Dorsolateral prefrontal cortex (tissue), 118 donors: Measurements from ENCODE around the gene OR5AP2. TPM values are rescaled to one million over a fixed set of nuclear protein-coding genes. Genes with fewer than 3 reads are reported as not detected.

ENCODE experiments used
- total RNA-seq, 120 experiments: library from RNA; stranded (reverse); gene quantifications; one replicate each; pipeline versions ENCODE4 v1.2.3 to v1.2.4, GENCODE V29; 2022

The OR5AP2 gene
- total RNA-seq, 120 experiments from 2014 or later, result not detected

Other genes starting within 250 kb of the OR5AP2 start
- not detected for gene OR5AL1, start 229.7 kb downstream of the OR5AP2 start, total RNA-seq
- not detected for gene OR5M3, start 169.1 kb downstream of the OR5AP2 start, total RNA-seq
- not detected for gene OR5M8, start 151.1 kb downstream of the OR5AP2 start, total RNA-seq
- gene OR5M11, start 99.2 kb downstream of the OR5AP2 start, total RNA-seq, result not detected
- gene OR5M10, start 64.7 kb downstream of the OR5AP2 start, total RNA-seq, result not detected
- not detected for gene OR5M1, start 27.6 kb downstream of the OR5AP2 start, total RNA-seq
- gene OR5AR1, start 21.2 kb upstream of the OR5AP2 start, total RNA-seq, result not detected
- gene OR9G1, start 56.7 kb upstream of the OR5AP2 start, total RNA-seq, result not detected
- gene OR9G4, start 106.3 kb upstream of the OR5AP2 start, total RNA-seq, result not detected